Left renal cortex interstitium (tissue), 4 donors: ENCODE results near the gene NF2. TPM values are rescaled to one million over a fixed set of nuclear protein-coding genes. Genes with fewer than 3 reads are reported as not detected.

Source experiments
- DNase-seq, 4 donors: peaks; one replicate each; pipeline ENCODE4 v3.0.0-alpha.2; 2013; ENCODE audit warnings: low read depth in 4 of 4, low spot score in 2 of 4, missing footprints in 1 of 4
- polyA plus RNA-seq, 4 donors: library from polyadenylated mRNA; unstranded; fragments of 120-200 nt; gene quantifications; one replicate each; pipeline ENCODE4 v1.2.1, GENCODE V29; 2013; ENCODE audit not compliant: insufficient read length in 4 of 4

The NF2 gene
- polyA plus RNA-seq, 4 donors: 25.7 to 30.0 (median 27.2) TPM

- no peak for DNase-seq
Observed at GRCh38 chr22:29737251-29738117, 134.1 kb downstream of the NF2 start.

- no peak for DNase-seq
Observed at GRCh38 chr22:29738118-29738815, 134.8 kb downstream of the NF2 start.

DNA sequence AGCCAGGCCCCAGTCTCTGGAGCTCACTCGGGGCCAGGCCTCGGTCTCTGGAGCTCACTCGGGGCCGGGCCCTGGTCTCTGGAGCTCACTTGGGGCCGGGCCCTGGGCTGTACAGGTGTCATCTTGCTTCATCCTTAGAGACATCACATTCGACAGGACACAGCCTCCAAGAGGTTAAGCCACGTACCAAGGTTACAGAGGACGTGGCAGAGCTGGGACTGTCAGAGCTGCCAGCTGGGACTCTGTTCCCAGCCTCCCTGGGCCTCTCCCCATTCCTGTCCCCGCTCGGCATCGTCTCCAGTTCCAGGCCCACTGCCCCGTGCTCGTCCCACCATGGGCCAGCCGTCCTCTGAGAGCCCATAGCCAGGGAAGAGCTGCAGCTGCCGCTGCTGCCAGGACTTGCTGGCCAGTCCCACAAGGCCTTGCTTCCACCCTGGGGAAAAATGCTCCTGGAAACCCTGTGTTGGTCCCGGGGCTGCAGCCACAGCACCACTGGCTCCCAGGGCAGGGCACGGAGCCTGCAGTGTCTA, 136.0 kb downstream of the NF2 start:
- no peak for DNase-seq

GRCh38 chr22:29740216-29740615, 136.8 kb downstream of the NF2 start:
- no peak for DNase-seq

GRCh38 chr22:29741926-29742325, 138.5 kb downstream of the NF2 start:
- DNase-seq: no peak

DNA sequence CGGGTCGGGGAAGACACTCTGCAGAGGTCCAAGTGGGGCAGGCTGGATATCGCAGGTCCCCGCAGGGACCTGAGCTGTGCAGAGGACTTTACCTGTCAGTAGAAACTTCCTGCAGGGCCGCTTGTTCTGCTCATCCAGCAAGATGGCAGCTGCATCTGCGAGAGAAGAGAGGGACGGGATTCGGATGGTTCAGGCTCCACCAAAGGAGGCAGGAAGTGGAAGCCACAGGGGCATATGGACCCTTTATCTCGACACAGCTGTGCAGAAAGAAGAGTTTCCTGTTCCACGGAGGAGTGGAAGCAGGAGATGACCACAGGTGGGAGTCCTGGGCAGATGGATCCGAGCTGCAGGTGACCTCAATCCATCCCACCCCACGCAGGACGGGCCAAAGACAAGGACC, 138.9 kb downstream of the NF2 start:
- DNase-seq: no peak

GRCh38 chr22:29744902-29745301, 141.5 kb downstream of the NF2 start:
- no peak for DNase-seq

GRCh38 chr22:29747832-29748231, 144.4 kb downstream of the NF2 start:
- DNase-seq: no peak

Other genes with a start within 250 kb of the NF2 start
- 10 to 100 TPM; 42.4 to 49.8 (median 44.3) TPM for gene AP1B1, start 215.1 kb upstream of the NF2 start, polyA plus RNA-seq
- 1 to 10 TPM; 1.0 to 1.8 (median 1.2) TPM for gene RFPL1, start 165.1 kb upstream of the NF2 start, polyA plus RNA-seq
- gene NEFH, start 123.4 kb upstream of the NF2 start, polyA plus RNA-seq: 10 to 100 TPM in 2 of 4 donors, 1 to 10 TPM in 2; 7.8 to 11.7 (median 9.7) TPM
- gene THOC5, start 49.9 kb upstream of the NF2 start, polyA plus RNA-seq: 10 to 100 TPM; 17.3 to 39.2 (median 32.5) TPM
- gene NIPSNAP1, start 22.5 kb upstream of the NF2 start, polyA plus RNA-seq: 100 to 1,000 TPM; 138 to 156 (median 143) TPM
- gene CABP7, start 116.4 kb downstream of the NF2 start, polyA plus RNA-seq: under 1 TPM; 0.06 to 0.33 (median 0.13) TPM
- 10 to 100 TPM; 22.3 to 31.2 (median 26.1) TPM for gene ZMAT5, start 163.4 kb downstream of the NF2 start, polyA plus RNA-seq
- gene UQCR10, start 163.7 kb downstream of the NF2 start, polyA plus RNA-seq: 100 to 1,000 TPM; 127 to 183 (median 150) TPM
- gene ASCC2, start 234.6 kb downstream of the NF2 start, polyA plus RNA-seq: 10 to 100 TPM; 37.9 to 59.8 (median 51.0) TPM